DND-41 (cell line): ENCODE data around the gene PARL.

Experiments used
- ATAC-seq: fragments of 200-7000 bp; cut with Tn5 transposase; 3 replicates; pipeline ENCODE4 v1.9.1; 2021; ENCODE audit warnings: low read depth; ENCODE audit not compliant: insufficient read depth
- DNase-seq: peaks from one replicate; pipeline ENCODE4 v3.0.0-alpha.2; 2020
- H2AFZ ChIP-seq: 2 replicates; pipeline ENCODE4 v1.6.0; 2012; ENCODE audit warnings: low read depth, low read length
- H3K27ac ChIP-seq: 2 replicates; pipeline ENCODE4 v1.5.1; 2012; ENCODE audit warnings: low read length, inconsistent platforms
- H3K27me3 ChIP-seq: fragments of 200-600 bp; sonication (generic); 2 replicates; pipeline ENCODE4 v1.6.0; 2012; ENCODE audit warnings: low read length, mild to moderate bottlenecking, inconsistent platforms; ENCODE audit not compliant: insufficient read depth, poor library complexity
- H3K36me3 ChIP-seq: 2 replicates; pipeline ENCODE4 v1.5.1; 2012; ENCODE audit warnings: low read length, inconsistent platforms; ENCODE audit not compliant: insufficient read depth
- H3K4me1 ChIP-seq: 2 replicates; pipeline ENCODE4 v1.5.1; 2012; ENCODE audit warnings: mild to moderate bottlenecking, low read length; ENCODE audit not compliant: insufficient read depth
- H3K4me2 ChIP-seq: 2 replicates; pipeline ENCODE4 v1.6.0; 2012; ENCODE audit warnings: mild to moderate bottlenecking, moderate library complexity, low read length, inconsistent platforms; ENCODE audit not compliant: insufficient read depth
- H3K4me3 ChIP-seq, 2 experiments: fragments of 200-600 bp in 1 of 2; shearing (Covaris generic) in 1 of 2; 2 replicates each; pipeline ENCODE4 v1.5.1; 2012 to 2016; ENCODE audit warnings: inconsistent platforms in 2 of 2, low read length in 2 of 2, mild to moderate bottlenecking in 2 of 2, low read depth in 1 of 2, moderate library complexity in 1 of 2
- H3K79me2 ChIP-seq: 2 replicates; pipeline ENCODE4 v1.6.0; 2012; ENCODE audit warnings: low read length, inconsistent platforms; ENCODE audit not compliant: insufficient read depth
- H3K9ac ChIP-seq: 2 replicates; pipeline ENCODE4 v1.6.0; 2012; ENCODE audit warnings: low read depth, mild to moderate bottlenecking, inconsistent platforms, low read length, moderate library complexity
- H3K9me3 ChIP-seq: 2 replicates; pipeline ENCODE4 v1.5.1; 2012; ENCODE audit warnings: low read length, moderate library complexity, mild to moderate bottlenecking, inconsistent platforms; ENCODE audit not compliant: insufficient read depth, severe bottlenecking
- H4K20me1 ChIP-seq: 2 replicates; pipeline ENCODE4 v1.6.0; 2012; ENCODE audit warnings: low read length; ENCODE audit not compliant: insufficient read depth
- EZH2 ChIP-seq: IDR thresholded peaks from 3 replicates; pipeline ENCODE4 v1.6.1; 2012; ENCODE audit warnings: borderline replicate concordance, low read depth, mild to moderate bottlenecking, moderate library complexity, low read length, inconsistent platforms; ENCODE audit not compliant: severe bottlenecking
- TF ChIP-seq, protein P1 (sequence below): IDR thresholded peaks from 2 replicates; pipeline ENCODE4 v1.5.1; 2012; ENCODE audit warnings: borderline replicate concordance, low read length, moderate library complexity, mild to moderate bottlenecking; ENCODE audit not compliant: poor library complexity, severe bottlenecking; ENCODE audit errors: extremely low read depth

Gene PARL

DNA sequence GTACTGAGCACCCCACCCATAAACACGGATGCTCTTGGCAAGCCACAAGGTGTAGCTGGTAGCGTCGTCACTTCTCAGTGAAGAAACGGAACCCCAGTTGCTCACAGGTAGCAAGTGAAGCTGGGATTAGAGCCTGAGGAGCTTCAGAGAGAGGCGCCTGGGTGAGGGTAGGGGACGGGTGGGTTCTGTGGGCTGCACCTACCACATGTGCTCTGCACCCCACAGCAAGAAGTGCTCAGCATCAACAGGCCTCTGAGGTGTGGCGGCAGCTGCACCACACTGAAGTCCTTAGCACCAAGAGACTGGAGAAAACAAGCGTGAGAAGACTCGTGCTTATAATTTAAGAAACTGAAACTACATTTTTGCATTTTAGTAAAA is 69.1 kb downstream of the PARL start:
- Histone ChIP-seq H3K4me2 (no peak overlapping the region), H3K27me3 (no peaks in the 10 kb centered on the region), H3K4me1 (no peaks in the 10 kb centered on the region), H3K79me2 (no peaks in the 10 kb centered on the region), H3K36me3 (peaks cover 41% of the 10 kb centered on the region), H3K9ac (no peak overlapping the region), H2AFZ (no peak overlapping the region), H3K9me3 (no peaks in the 10 kb centered on the region), H3K4me3 (no peak overlapping the region), H4K20me1 (no peaks in the 10 kb centered on the region), H3K27ac (no peak overlapping the region)
- DNase-seq: no peak
- TF ChIP-seq, protein P1, sequence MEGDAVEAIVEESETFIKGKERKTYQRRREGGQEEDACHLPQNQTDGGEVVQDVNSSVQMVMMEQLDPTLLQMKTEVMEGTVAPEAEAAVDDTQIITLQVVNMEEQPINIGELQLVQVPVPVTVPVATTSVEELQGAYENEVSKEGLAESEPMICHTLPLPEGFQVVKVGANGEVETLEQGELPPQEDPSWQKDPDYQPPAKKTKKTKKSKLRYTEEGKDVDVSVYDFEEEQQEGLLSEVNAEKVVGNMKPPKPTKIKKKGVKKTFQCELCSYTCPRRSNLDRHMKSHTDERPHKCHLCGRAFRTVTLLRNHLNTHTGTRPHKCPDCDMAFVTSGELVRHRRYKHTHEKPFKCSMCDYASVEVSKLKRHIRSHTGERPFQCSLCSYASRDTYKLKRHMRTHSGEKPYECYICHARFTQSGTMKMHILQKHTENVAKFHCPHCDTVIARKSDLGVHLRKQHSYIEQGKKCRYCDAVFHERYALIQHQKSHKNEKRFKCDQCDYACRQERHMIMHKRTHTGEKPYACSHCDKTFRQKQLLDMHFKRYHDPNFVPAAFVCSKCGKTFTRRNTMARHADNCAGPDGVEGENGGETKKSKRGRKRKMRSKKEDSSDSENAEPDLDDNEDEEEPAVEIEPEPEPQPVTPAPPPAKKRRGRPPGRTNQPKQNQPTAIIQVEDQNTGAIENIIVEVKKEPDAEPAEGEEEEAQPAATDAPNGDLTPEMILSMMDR: no peak
- TF ChIP-seq EZH2: no peak
- peak; percentile 22; the same call in 1 of the 3 replicates for ATAC-seq

DNA sequence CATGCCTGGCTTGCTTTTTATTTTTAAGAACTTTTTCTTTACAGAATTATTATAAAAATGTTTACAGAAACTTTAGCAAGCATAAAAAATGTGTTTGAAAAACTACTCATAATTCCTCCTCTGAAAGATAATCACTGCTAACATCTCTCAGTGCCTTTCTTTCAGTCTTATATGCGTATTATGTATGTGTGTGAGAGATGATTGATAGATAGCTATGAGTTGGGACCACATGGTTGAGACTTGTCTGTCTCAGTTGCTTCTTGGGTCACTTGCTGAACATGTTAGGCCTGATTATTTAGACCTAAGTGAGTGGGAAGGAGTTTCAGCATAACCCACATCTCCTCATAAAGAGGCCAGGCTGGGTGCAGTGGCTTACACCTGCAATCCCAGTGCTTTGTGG is 70.4 kb downstream of the PARL start:
- TF ChIP-seq, protein P1: no peak
- TF ChIP-seq EZH2: no peak

DNA sequence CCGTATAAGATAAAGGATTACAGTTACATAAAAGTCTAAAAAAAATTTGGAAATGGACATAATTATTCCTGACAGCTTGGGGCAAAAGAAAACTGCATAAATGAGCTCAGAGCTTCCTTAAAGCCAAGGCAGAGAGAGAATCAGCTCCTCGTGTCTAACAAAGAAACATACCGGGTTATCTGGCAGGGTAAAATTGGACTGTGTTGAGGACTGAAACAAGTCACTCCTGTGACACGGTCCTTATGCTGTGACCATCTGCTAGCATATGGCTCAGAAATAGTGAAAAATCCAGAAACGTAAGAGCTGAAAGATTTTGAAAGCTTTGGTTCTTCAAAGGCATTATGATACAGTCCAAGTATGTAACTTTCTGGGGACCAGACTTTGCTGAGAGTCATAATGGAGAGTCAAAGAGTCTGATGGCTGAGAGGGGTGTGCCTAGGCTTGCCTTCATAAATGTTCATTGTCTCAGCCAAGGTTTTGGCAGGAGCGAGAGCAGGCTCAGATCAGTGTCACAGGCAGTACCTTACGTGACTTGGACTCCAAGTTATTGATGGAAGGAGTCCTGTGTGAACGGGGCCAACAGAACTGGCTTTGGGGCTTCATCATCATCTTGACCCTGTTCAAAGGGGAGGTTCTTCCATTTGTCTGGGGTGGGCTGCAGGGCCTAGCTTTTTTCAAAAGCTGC is 71.8 kb downstream of the PARL start:
- H3K27ac ChIP-seq: no peak overlapping the region
- TF ChIP-seq, protein P1: no peak
- no peak for TF ChIP-seq EZH2
- DNase-seq (no peak), ATAC-seq (no peak)
- H3K4me2 ChIP-seq: no peak overlapping the region
- no peak overlapping the region for H2AFZ ChIP-seq
- H3K27me3 ChIP-seq: no peaks in the 10 kb centered on the region
- H3K36me3 ChIP-seq: peaks cover 65% of the 10 kb centered on the region
- H3K79me2 ChIP-seq: no peaks in the 10 kb centered on the region
- H3K9ac ChIP-seq: no peak overlapping the region
- H4K20me1 ChIP-seq: no peaks in the 10 kb centered on the region
- no peak overlapping the region for H3K4me3 ChIP-seq
- no peaks in the 10 kb centered on the region for H3K4me1 ChIP-seq
- H3K9me3 ChIP-seq: no peaks in the 10 kb centered on the region

More for the DNA sequence above, 70.4 kb downstream of the PARL start:
- Histone ChIP-seq H3K4me3 (no peak overlapping the region), H4K20me1 (no peaks in the 10 kb centered on the region), H3K9ac (no peak overlapping the region), H3K27me3 (no peaks in the 10 kb centered on the region), H3K27ac (no peak overlapping the region), H3K4me2 (no peak overlapping the region), H2AFZ (no peak overlapping the region), H3K9me3 (no peaks in the 10 kb centered on the region), H3K36me3 (peaks cover 54% of the 10 kb centered on the region), H3K4me1 (no peaks in the 10 kb centered on the region), H3K79me2 (no peaks in the 10 kb centered on the region)
- no peak for ATAC-seq
- DNase-seq: no peak
